Activated naive CD8-positive, alpha-beta T cell treated with anti-CD3 and anti-CD28 coated beads, Interleukin-2, amount 10 ng/mL, durations not matched to agents 7 days and 5 days (primary cell): ENCODE data around the gene ZNHIT3. TPM values are rescaled to one million over a fixed set of nuclear protein-coding genes. Genes with fewer than 3 reads are reported as not detected.

Experiments
- ATAC-seq: fragments of 150-1000 bp; cut with Tn5 transposase; one replicate; pipeline ENCODE4 v1.10.0; 2021; ENCODE audit warnings: low read depth, moderate library complexity
- POLR2A ChIA-PET: fragments of 350-600 bp; sonication (Branson Sonifier 250); formaldehyde crosslinking; loops from one replicate; lab custom pipeline; 2021; ENCODE audit warnings: antibody characterized with exemption; lab: Charles Lee
- DNase-seq: peaks from one replicate; pipeline ENCODE4 v3.0.0; 2021
- H3K27ac Mint-ChIP-seq: one replicate; pipeline ENCODE4 v1.8.0; 2022; ENCODE audit warnings: mild to moderate bottlenecking, mixed read lengths
- H3K27me3 Mint-ChIP-seq: one replicate; pipeline ENCODE4 v1.8.0; 2022; ENCODE audit warnings: mild to moderate bottlenecking, moderate library complexity, mixed read lengths
- H3K36me3 Mint-ChIP-seq: one replicate; pipeline ENCODE4 v1.8.0; 2021; ENCODE audit warnings: mild to moderate bottlenecking, mixed read lengths
- H3K4me1 Mint-ChIP-seq: one replicate; pipeline ENCODE4 v1.8.0; 2021; ENCODE audit warnings: mixed read lengths
- H3K4me3 Mint-ChIP-seq: one replicate; pipeline ENCODE4 v1.8.0; 2022; ENCODE audit warnings: mild to moderate bottlenecking, moderate library complexity, mixed read lengths
- H3K9me3 Mint-ChIP-seq: one replicate; pipeline ENCODE4 v1.8.0; 2021; ENCODE audit warnings: mixed read lengths
- total RNA-seq, 2 experiments: library from RNA; stranded (reverse); gene quantifications; one replicate each; pipeline ENCODE4 v1.2.3, GENCODE V29; 2021

Gene ZNHIT3
- total RNA-seq, 2 experiments from 2014 or later = 48.4 to 48.8 TPM

DNA sequence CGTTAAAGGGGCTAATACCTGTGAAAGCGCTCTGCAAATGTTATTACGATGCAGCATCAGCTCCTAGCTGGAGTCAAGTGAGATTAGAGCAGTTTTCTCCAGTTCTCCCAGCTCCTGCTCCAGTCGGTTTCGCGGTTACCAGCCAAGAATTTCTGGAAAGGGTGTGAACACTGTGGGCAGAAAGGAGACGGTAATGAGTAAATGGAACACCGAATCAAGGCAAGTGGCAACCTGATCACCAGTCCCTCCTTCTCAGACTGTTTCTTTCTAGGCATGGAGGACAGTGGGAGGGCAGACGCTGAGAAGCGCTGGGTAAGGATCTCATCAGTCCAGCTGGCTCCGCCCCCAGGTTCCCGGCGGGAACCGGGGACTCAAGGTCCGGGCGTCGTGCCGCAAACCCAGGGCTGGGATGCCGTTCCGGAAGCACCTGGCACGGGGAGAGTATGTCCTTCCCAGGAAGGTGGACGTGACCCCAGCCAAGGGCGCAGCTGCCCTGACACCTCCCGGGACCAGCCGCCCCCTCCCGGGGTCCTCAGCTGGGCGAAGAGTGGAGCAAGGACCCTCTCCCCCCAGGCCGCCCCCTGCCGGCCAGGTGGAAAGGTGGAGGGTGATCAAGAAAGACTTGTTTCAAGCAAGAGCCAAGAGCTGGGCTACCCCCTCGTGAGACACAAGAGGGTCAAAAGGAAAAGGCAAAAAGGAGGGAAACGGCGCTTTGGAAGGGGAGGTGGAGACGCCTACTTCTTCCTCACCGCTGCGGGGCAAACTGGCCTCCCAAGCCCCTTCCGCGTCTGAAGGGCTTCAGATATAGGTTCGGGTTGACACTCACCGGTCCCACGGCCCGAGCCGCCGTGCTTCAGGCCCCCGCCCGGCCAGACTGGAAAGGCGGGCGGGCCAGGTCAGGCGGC lies 47.7 kb downstream of the ZNHIT3 start:
- ATAC-seq (peak; percentile 30), DNase-seq (no peak)
- Mint-ChIP-seq H3K36me3 (peaks cover 19% of the 10 kb centered on the region), H3K9me3 (peaks cover 1% of the 10 kb centered on the region), H3K27ac (peak overlapping the region; percentile 96), H3K4me1 (peaks cover 30% of the 10 kb centered on the region), H3K4me3 (peak overlapping the region; percentile 91), H3K27me3 (no peaks in the 10 kb centered on the region)
- POLR2A ChIA-PET = interaction anchor here (0.8 to 4.8 kb wide), 5 partner anchors 9 to 68 kb away, joined by 3 to 122 read pairs (median 7); partner anchors contain the start of genes GGNBP2 and MRM1

DNA sequence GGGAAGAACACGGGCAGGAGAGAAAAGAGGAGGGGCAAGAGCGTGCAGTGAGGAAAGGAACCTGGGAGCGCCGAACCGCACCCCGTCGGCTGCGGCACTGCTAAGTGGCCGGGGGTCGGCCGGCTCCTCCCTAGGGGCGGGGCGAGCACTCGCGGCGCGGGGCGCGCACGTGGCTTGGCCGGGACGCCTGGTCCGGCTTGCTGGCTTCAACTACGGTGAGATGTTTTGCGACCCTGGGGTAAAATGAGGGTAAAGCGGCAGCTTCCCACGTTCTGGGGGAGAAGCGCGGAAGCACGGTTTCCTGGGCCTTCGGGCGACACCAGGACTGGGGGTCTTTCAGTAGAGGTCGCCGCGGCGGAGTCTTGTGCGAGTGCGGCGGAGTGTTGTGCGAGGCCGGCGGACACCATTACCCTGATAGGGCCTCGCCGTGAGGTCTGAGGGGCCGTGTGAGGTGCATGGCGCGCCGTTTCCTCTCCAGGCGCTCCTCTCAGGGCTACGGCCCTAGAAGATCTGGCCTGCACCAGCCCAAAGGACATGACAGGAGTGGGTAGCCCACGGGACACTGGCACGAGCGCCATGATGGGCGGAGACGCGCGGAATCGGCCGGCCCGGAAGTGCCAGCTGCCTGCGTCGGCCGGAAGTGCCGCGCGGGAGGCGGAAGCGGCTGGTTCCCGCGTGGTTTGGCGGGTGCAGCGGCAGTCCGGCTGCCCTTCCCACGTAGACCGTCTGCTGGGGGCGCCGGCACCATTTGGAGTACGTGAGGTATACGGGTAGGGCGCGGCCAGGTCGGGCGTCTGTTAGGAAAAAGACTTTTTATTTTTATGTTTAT lies 48.6 kb downstream of the ZNHIT3 start, which contains the start of the genes MYO19 and PIGW:
TSS of gene MYO19 (minus strand) at position 29 of the 829 bp plus-strand sequence. CDS start 2,330 bp downstream, outside the sequence.
TSS of gene PIGW (plus strand) at position 148 of the 829 bp plus-strand sequence. CDS start 2,115 bp downstream, outside the sequence.
- Mint-ChIP-seq H3K9me3 (peaks cover 1% of the 10 kb centered on the region), H3K36me3 (peaks cover 22% of the 10 kb centered on the region), H3K27ac (peak within 1 kb of the TSS; percentile 96), H3K4me3 (peak within 1 kb of the TSS; percentile 91), H3K4me1 (peaks cover 30% of the 10 kb centered on the region), H3K27me3 (no peaks in the 10 kb centered on the region)
- peak; percentile 92 for DNase-seq
- POLR2A ChIA-PET = interaction anchor here (1.0 to 4.8 kb wide), 6 partner anchors 10 to 414 kb away, joined by 3 to 122 read pairs (median 5); partner anchors contain the start of genes AATF, GGNBP2 and MRM1
- ATAC-seq = peak; percentile 79

- Mint-ChIP-seq H3K27me3 (no peaks in the 10 kb centered on the region), H3K9me3 (peaks cover 1% of the 10 kb centered on the region), H3K4me1 (peaks cover 31% of the 10 kb centered on the region), H3K4me3 (peak overlapping the region; percentile 91), H3K27ac (peak overlapping the region; percentile 96), H3K36me3 (peaks cover 26% of the 10 kb centered on the region)
- POLR2A ChIA-PET = interaction anchor here (0.7 to 4.8 kb wide), 6 partner anchors 11 to 552 kb away, joined by 3 to 122 read pairs (median 6); partner anchors contain the start of genes AATF, GGNBP2 and MRM1
- ATAC-seq (no peak), DNase-seq (no peak)
These were observed 49.2 kb downstream of the ZNHIT3 start for GRCh38 chr17:36535669-36536081.

GRCh38 chr17:36540696-36541095 lies 54.2 kb downstream of the ZNHIT3 start:
- DNase-seq (no peak), ATAC-seq (no peak)
- Mint-ChIP-seq H3K9me3 (peaks cover 1% of the 10 kb centered on the region), H3K36me3 (peaks cover 20% of the 10 kb centered on the region), H3K4me3 (no peak overlapping the region), H3K27ac (no peak overlapping the region), H3K4me1 (peaks cover 17% of the 10 kb centered on the region), H3K27me3 (no peaks in the 10 kb centered on the region)
- POLR2A ChIA-PET = interaction anchor here (0.8 kb wide), 1 partner anchor 16 kb away, joined by 4 read pairs; no protein-coding TSS in a partner anchor

- Mint-ChIP-seq H3K27ac (no peak overlapping the region), H3K4me3 (no peak overlapping the region), H3K4me1 (peaks cover 13% of the 10 kb centered on the region), H3K27me3 (no peaks in the 10 kb centered on the region), H3K9me3 (no peaks in the 10 kb centered on the region), H3K36me3 (peaks cover 23% of the 10 kb centered on the region)
- no peak for ATAC-seq
- no peak for DNase-seq
- POLR2A ChIA-PET = interaction anchor here (0.6 kb wide), 1 partner anchor 22 kb away, joined by 3 read pairs; no protein-coding TSS in a partner anchor
These were observed 56.3 kb downstream of the ZNHIT3 start for GRCh38 chr17:36542755-36543154.

GRCh38 chr17:36544044-36544306 lies 57.5 kb downstream of the ZNHIT3 start:
- Mint-ChIP-seq H3K36me3 (peaks cover 20% of the 10 kb centered on the region), H3K4me1 (peaks cover 23% of the 10 kb centered on the region), H3K27me3 (no peaks in the 10 kb centered on the region), H3K9me3 (no peaks in the 10 kb centered on the region), H3K4me3 (peak overlapping the region; percentile 98), H3K27ac (peak overlapping the region; percentile 98)
- POLR2A ChIA-PET = interaction anchor here (4.8 to 6.3 kb wide), 2 partner anchors 9 to 58 kb away, joined by 52 to 122 read pairs; partner anchors contain the start of genes MRM1, MYO19 and PIGW
- no peak for DNase-seq
- ATAC-seq = no peak

DNA sequence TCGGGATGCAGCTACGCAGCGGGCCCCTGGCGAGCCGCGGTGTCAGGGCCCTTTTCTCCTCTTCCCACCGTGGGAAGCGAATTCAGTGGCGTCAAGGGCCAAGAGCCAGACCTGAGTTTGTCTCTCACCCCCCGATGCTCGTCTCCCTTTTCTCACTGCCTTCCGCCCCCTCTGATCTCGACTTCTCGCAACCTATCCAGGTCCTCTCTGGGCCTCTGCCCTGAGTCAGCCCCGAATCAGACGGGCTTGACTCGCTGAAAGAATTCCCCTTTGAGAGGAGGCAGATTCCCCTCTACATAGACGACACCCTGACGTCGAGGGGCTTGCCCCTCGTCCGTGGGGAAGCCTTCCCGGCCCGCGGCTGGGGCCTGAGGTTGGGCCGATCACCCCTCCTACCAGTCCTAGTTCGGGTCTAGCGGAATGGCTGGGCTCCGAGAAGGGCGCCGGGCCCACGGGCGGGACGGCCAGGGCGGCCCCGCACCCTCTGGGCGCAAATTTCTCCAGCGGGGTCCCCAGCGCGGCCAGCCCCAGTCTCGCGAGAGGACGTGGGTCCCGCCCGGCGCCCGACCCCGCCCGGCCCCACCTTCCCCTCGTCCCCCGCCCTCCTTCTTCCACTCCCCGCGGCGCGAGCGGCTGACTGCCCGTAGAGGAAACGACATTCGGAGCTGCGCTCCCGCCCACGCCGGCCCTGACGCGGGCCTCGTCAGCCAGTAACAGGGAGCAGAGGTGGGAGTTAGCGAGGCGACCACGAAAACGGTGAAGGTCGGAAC lies 58.0 kb downstream of the ZNHIT3 start, which contains the start of gene GGNBP2:
TSS of gene GGNBP2 (plus strand) at position 613 of the 770 bp plus-strand sequence. CDS start 806 bp downstream, outside the sequence.
- Mint-ChIP-seq H3K27me3 (no peaks in the 10 kb centered on the region), H3K27ac (peak within 1 kb of the TSS; percentile 98), H3K9me3 (no peaks in the 10 kb centered on the region), H3K4me1 (peaks cover 27% of the 10 kb centered on the region), H3K36me3 (peaks cover 23% of the 10 kb centered on the region), H3K4me3 (peak within 1 kb of the TSS; percentile 98)
- ATAC-seq (peak; percentile 70), DNase-seq (peak; percentile 93)
- POLR2A ChIA-PET = interaction anchor here (0.5 to 6.3 kb wide), 7 partner anchors 9 to 864 kb away, joined by 3 to 122 read pairs (median 12); partner anchors contain the start of genes MRM1, MYO19, PIGW and ZNHIT3

DNA sequence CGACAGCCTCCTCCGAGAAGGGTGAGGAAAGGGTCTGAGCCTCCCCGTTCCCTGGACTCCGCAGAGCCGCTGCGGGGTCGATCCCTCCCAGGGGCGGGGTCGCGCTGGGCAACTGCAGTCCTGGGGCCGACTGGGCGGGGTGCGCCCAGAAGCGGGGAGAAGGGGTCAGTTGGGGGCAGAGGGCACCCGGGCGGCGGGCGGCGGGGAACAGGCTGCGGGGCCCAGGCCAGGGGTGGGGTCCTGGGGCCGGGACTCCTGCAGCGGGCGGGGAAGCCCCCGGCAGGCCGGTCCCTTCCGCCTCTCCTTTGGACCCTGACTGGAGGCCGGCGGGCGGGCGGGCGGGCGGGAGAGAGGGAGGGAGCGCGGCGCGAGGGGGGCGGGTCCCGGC lies 58.6 kb downstream of the ZNHIT3 start:
- DNase-seq (no peak), ATAC-seq (peak; percentile 42)
- H3K4me1 Mint-ChIP-seq = peaks cover 29% of the 10 kb centered on the region
- H3K9me3 Mint-ChIP-seq = no peaks in the 10 kb centered on the region
- H3K36me3 Mint-ChIP-seq = peaks cover 23% of the 10 kb centered on the region
- peak overlapping the region; percentile 98 for H3K27ac Mint-ChIP-seq
- H3K4me3 Mint-ChIP-seq = peak overlapping the region; percentile 98
- POLR2A ChIA-PET = interaction anchor here (0.5 to 6.3 kb wide), 8 partner anchors 10 to 864 kb away, joined by 3 to 122 read pairs (median 8); partner anchors contain the start of genes MRM1, MYO19, PIGW and ZNHIT3
- no peaks in the 10 kb centered on the region for H3K27me3 Mint-ChIP-seq

Other genes with a start within 250 kb of the ZNHIT3 start
- gene TBC1D3I, start 222.1 kb upstream of the ZNHIT3 start, total RNA-seq = under 1 TPM; 0.78 to 0.88 TPM
- not detected for gene TBC1D3G, start 162.8 kb upstream of the ZNHIT3 start, total RNA-seq
- 1 to 10 TPM in 1 of 2 experiments, not detected in 1; 2.6 TPM for gene TBC1D3H, start 98.2 kb upstream of the ZNHIT3 start, total RNA-seq
- 100 to 1,000 TPM; 113 to 117 TPM for gene MYO19, start 48.2 kb downstream of the ZNHIT3 start, total RNA-seq
- gene PIGW, start 48.3 kb downstream of the ZNHIT3 start, total RNA-seq = 10 to 100 TPM in 1 of 2 experiments, 1 to 10 TPM in 1; 8.6 to 11.1 TPM
- 100 to 1,000 TPM; 134 to 136 TPM for gene GGNBP2, start 58.2 kb downstream of the ZNHIT3 start, total RNA-seq
- gene DHRS11, start 105.2 kb downstream of the ZNHIT3 start, total RNA-seq = 1 to 10 TPM; 4.7 to 4.8 TPM
- 1 to 10 TPM; 9.0 to 9.4 TPM for gene MRM1, start 114.9 kb downstream of the ZNHIT3 start, total RNA-seq